ENCODE data around the gene TWIST2. TPM values are rescaled to one million over a fixed set of nuclear protein-coding genes. Genes with fewer than 3 reads are reported as not detected.

The TWIST2 gene
- polyA plus RNA-seq, 1 experiment: 127 TPM

- no peak for DNase-seq (ENCODE audit: low read depth)
- H3K27me3 ChIP-seq (ENCODE audit: control insufficient read depth, insufficient read depth, low read length): no peaks in the 10 kb centered on the region
- ChIA-PET POLR2A (no interaction called here), CTCF (interaction anchor here (0.7 to 2.2 kb wide), 16 partner anchors 8 to 910 kb away, joined by 3 to 15 read pairs (median 3); partner anchors contain the start of gene TWIST2)
- TF ChIP-seq CTCF (IDR thresholded peaks at IDR 0.05; ENCODE audit: insufficient read depth, low read depth, low read length): no peak
- H3K36me3 ChIP-seq (ENCODE audit: control insufficient read depth, insufficient read depth, low read length): peaks cover 29% of the 10 kb centered on the region
- no peak overlapping the region for H3K4me3 ChIP-seq (ENCODE audit: low read depth, low read length)
Observed at GRCh38 chr2:238875471-238876231, 27.8 kb downstream of the TWIST2 start.

GRCh38 chr2:238876232-238876630, 28.3 kb downstream of the TWIST2 start:
- CTCF ChIA-PET: interaction anchor here (0.7 to 1.9 kb wide), 7 partner anchors 10 to 911 kb away, joined by 3 to 6 read pairs (median 3); no protein-coding TSS in a partner anchor
- POLR2A ChIA-PET: no interaction called here

GRCh38 chr2:238878051-238878735, 30.3 kb downstream of the TWIST2 start:
- no peak overlapping the region for H3K4me3 ChIP-seq (ENCODE audit: low read depth, low read length)
- H3K27me3 ChIP-seq (ENCODE audit: control insufficient read depth, insufficient read depth, low read length): no peaks in the 10 kb centered on the region
- ChIA-PET POLR2A (no interaction called here), CTCF (interaction anchor here (1.6 kb wide), 1 partner anchor 8 kb away, joined by 4 read pairs; no protein-coding TSS in a partner anchor)
- H3K36me3 ChIP-seq (ENCODE audit: control insufficient read depth, insufficient read depth, low read length): peaks cover 23% of the 10 kb centered on the region
- no peak for TF ChIP-seq CTCF (IDR thresholded peaks at IDR 0.05; ENCODE audit: insufficient read depth, low read depth, low read length)
- DNase-seq (ENCODE audit: low read depth): no peak

More at GRCh38 chr2:238876232-238876630, 28.3 kb downstream of the TWIST2 start:
- H3K4me3 ChIP-seq (ENCODE audit: low read depth, low read length): no peak overlapping the region
- H3K36me3 ChIP-seq (ENCODE audit: control insufficient read depth, insufficient read depth, low read length): peaks cover 29% of the 10 kb centered on the region
- H3K27me3 ChIP-seq (ENCODE audit: control insufficient read depth, insufficient read depth, low read length): no peaks in the 10 kb centered on the region
- TF ChIP-seq CTCF (IDR thresholded peaks at IDR 0.05; ENCODE audit: insufficient read depth, low read depth, low read length): no peak
- DNase-seq (ENCODE audit: low read depth): no peak

- Histone ChIP-seq H3K36me3 (ENCODE audit: control insufficient read depth, insufficient read depth, low read length) (peaks cover 18% of the 10 kb centered on the region), H3K4me3 (ENCODE audit: low read depth, low read length) (no peak overlapping the region), H3K27me3 (ENCODE audit: control insufficient read depth, insufficient read depth, low read length) (no peaks in the 10 kb centered on the region)
- TF ChIP-seq CTCF (IDR thresholded peaks at IDR 0.05; ENCODE audit: insufficient read depth, low read depth, low read length): no peak
- POLR2A ChIA-PET: no interaction called here
- DNase-seq (ENCODE audit: low read depth): no peak
- CTCF ChIA-PET: interaction anchor here (1.2 kb wide), 2 partner anchors 365 to 522 kb away, joined by 3 to 4 read pairs; no protein-coding TSS in a partner anchor
Observed at GRCh38 chr2:238879043-238879442, 31.2 kb downstream of the TWIST2 start.
